CD4-positive, alpha-beta T cell treated with Interferon gamma for 1 hour (primary cell): ENCODE data around the gene PLEK2.

Experiments
- DNase-seq: peaks from one replicate; pipeline ENCODE4 v3.0.0-alpha.2; 2020

Gene PLEK2

DNA sequence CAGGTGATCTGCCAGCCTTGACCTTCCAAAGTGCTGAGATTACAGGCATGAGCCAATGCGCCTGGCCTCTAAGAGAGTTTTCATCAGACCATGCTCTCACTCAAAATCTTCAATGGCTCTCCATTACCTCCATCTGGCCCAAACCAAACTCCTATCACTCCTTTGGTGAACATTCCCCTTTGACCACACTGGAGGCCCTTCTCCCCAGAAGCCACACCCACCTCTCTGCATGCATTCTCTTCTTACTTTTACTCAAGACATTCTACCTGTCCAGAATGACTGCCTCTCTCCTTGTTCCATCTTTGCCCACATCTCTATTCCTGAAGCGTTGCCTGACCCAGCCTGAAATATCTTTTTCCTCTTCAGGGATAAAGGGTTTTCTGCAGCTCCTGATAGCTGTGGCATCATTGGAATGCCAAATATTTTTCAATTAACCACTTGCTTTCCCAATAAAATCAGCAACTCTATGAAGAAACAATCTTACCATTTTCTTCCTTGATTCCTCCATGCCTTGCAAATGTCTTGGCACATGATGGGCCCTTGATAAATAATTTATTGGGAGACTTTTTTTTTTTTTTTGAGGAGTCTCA, 15.5 kb downstream of the PLEK2 start:
- DNase-seq = no peak

DNA sequence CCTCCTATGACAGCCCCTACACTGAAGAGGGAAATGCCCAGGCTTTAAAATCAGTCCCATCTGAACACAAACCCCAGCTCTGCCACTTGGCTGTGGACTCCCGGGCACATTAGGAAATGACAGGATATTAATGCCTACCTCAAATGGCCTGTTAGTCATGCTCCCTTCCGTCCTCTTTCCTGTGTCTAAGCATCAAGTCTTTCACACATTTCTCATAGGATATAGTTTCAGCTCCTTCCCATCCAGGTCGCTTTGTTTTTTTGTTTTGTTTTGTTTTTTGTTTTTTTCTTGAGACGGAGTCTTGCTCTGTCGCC, 16.1 kb downstream of the PLEK2 start:
- DNase-seq = no peak

DNA sequence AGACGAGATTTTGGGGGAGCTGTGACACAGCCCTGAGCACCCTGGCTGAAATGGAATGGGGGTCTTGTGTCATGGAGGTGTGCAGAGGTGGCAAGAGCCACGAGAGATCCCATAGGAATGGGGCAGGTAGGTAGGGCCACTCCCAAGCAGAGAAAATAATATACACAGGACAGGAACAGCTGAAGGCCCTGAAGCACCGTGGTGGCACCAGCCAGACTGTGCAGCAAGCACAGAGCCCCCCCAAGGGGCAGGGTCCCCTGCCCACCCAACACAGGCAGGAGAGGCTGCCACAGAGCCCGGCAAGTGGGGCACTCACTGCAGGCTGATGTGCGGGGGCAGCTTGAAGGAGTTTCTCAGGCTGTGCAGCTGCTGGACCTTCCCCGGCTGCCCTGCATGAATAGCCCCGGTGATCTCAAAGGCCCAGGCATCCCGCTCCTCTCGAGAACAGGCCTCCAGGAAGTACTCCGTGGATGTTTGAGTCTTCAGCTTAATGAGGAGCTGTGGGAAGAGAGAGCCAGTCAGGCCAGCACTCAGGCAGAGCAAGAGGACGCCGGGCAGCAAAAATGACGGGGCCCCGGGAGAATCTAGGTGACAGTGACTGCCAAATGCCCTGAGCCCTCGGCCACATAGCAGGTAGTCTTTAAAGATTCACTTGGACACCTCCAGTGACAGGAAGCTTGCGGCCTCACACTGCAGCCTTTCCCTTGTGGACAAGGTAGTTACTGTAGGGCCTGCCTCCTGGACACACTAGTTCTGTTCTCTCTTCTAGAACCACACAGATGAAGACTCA, 16.7 kb downstream of the PLEK2 start:
- DNase-seq = no peak

DNA sequence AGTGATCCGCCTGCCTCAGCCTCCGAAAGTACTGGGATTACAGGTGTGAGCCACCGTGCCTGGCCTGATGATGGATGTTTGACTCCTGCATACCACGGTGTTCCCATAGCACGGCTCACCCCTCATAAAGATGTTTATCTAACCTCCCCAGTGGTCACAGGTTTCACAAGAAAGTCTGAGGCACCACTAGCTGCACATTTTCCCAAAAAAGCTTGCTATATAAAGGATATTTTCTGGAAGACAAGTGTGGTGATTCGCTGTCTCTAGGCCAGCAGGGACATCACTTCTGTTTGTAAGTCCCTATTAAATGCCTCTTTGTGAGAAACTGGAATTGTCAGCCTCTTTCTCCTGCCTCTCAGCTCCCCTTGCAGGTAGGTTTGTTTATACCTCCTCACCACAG, 18.3 kb downstream of the PLEK2 start:
- DNase-seq = no peak

DNA sequence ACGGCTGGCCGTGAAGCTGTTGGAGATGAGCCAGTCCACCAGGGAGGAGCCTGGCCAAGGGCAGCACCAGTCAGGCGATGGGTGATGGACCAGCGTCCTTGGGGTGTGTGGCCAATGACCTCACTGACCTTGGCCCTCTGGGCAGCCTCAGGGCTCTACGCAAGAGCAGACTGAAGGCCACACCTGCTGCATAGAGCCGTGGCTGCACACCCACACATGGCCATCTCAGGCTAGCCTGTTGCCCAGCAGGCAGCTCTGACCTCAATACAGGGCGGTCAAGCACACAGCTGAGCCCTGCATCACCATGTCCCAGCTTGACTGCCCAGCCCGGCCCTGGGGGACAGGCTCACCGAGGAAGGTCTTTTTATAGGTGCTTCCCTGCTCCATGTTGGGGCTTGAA, 19.2 kb downstream of the PLEK2 start:
- DNase-seq = no peak

DNA sequence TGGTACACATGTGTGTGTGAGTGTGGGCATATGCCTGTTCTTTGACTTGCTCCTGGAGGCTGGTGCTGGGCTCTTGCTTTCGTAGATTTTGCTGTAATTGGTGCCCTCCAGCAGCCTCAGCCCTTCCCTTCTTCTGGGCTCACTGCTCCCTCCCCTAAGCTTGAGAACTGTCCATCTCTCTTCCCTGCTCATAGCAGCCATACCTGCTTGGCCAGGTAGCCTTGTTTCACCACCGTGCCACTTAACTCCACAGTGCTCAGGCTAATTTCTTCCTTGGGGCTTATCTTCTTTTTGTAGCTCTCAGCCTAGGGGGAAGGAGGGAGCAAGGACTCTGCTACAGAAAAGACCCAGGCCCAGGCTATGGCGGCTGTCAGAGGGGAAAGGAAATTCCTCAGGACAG, 19.8 kb downstream of the PLEK2 start:
- DNase-seq = no peak

DNA sequence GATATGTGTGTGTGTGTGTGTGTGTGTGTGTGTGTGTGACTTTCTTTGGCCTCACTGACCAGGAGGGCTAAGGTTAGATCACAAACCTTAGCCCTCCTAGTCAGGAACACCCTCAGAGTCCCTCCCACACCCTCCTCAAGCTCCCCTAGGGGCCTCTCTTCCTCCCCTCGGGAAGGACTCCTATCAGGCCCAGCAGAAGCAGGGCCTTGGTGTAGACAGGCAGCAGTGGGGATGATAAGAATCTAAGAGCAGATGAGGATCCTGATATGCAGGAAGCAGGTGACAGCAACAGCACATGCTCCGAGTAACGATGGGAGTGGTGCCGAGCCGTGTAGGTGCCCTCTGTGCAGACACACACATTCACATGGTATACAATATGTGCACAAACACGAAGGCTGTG, 20.7 kb downstream of the PLEK2 start:
- no peak for DNase-seq

DNA sequence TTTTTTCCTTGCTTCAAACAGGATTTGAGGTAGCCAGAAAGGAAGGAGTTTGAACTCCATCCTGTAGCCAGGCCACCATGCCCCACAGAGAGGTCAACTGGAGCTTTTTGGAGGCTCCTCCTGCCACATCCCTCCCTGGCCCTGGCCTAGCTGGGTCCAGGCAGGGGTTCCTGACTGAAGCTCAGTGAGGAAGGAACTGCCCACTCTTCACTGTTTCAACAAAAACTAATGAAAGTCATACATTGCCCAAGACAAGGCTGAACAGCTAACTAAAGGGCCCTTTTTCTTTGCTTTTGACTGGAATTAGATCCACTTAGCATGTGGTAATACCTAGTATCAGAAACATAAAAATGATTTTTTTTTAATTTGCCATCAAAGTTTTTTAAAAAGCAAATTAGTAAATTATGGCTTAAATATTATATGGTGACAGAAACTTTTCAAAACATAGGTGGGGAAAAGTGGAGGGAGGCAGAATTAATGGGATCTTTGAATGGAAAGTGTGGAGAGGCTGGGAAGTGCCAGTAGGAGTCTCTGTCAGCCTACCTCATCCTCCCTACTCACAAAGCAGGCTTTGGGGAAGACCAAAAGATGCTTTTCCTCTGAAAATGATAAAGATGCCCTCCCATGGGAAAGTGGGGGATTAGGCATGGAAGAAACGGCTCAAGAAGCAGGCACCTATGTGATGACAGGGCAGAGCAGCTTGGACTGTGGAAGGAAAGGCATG, 22.0 kb downstream of the PLEK2 start:
- no peak for DNase-seq

DNA sequence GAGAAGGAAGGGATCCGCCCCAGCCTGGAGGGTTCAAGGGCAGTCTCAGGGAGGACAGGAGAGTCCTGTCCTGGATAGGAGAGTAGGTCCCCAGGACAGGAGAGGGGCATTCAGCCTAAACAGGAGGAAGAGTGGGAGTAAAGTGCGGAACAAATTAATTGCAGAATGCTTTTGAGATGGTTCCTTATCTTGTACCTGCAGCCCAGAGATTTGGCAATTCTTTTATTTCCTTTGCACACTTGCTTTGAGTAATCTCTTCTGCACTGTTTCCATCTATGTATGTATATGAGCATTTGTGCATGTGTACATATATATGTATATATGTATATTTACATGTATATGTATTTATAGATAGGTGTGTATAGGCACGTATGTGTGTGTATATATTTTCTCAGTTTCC, 22.7 kb downstream of the PLEK2 start:
- no peak for DNase-seq

DNA sequence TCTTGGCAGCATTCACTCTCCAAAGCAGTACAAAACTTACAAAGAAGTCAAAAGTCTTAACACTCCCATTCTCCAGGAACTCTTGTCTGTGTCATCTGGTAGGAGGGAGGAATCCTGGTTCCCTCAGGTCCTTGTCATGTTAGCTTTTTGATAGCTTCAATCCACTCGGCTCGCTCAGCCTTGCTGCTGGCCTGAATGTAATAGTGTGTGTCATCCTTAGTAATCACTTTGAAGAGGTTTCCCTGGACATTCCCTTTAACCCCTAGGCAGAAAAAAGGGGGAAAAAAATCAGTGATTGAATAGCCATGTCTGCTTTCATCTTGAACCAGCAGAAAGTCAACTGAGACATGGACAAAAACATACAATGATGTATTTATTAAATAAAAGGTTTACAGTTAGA, 24.8 kb downstream of the PLEK2 start:
- DNase-seq = no peak

DNA sequence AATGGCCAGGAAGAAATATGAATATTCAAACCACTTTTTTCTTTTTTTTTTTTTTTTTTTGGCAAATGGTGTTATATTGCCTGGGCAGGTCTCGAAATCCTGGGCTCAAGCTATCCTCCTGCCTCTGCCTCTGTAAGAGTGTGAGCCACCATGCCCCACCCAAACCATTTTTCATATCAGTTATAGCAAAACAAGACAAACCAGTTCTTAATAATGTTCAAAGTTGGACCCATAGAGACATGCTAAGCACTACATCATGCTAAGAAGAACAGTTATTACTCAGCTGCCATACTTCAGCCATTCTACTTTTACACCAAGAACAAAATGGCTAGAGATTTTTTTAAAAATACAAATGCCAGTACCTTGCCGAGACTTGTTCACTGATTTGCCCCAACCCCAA, 26.3 kb downstream of the PLEK2 start:
- no peak for DNase-seq

DNA sequence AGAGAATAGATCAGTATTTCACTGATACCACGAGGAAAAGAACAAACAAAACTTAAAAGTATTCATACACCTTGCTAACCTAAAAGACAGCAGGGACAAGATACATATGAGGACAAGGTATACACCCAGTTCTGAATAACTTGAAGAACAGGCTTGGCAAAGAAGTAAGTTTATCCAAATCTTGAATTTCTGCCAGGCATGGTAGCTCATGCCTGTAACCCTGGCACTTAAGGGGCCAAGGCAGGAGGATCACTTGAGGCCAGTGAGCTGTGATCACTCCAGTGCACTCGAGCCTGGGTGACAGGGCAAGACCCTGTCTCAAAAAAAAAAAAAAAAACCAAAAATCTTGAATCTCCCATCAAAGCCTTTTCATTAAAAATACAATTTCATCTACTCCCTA, 26.8 kb downstream of the PLEK2 start:
- no peak for DNase-seq

DNA sequence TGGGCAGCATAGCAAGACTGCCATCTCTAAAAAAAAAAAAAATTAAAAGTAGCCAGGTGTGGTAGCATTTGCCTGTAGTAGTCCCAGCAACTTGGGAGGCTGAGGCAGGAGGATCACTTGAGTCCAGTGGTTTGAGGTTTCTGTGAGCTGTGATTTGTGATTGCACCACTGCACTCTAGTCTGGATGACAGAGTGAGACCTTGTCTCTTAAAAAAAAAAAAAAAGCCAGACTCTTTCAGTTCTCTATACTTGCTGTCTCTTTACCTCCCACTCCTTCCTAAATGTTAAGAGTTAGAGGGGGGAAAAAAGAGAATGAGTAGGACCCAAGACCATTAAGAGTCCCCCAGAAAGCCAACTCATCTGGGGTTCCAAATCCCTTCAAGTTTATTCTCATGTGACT, 34.0 kb downstream of the PLEK2 start:
- DNase-seq = no peak

DNA sequence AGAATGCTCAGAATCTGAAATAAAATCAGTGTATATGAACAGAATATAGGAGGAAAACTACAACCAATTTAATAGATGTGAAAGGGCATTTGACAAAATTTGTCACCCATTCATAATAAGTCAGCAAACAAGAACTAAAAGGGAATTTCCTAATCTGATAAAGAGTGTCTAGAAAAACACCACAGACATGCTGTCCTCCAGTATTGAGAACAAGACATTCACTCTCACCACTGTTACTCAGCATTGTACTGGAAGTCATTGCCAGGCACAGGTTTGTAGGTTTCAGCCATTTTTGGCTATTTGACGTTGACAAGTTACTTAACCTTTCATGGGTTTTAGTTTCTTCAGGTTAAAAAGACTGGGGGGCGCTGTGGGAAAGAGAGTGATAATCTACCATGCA, 38.6 kb downstream of the PLEK2 start:
- DNase-seq = no peak

DNA sequence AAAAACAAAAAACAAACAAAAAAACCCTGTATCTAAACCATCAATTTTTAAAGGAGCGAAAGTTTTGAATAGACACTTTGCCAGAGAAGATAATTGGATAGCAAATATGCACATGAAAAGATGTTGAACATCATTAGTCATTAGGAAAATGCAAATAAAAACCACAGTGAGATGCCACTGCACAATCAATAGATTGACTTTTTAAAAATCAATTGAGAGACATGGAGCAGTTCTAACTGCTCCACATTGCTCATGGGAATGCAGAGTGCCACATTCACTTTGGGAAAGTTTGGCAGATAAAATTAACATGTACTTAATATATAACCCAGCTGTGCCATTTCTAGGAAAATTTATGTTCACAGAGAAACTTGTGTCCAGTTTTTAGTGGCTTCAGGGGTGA, 39.1 kb downstream of the PLEK2 start:
- DNase-seq = no peak

DNA sequence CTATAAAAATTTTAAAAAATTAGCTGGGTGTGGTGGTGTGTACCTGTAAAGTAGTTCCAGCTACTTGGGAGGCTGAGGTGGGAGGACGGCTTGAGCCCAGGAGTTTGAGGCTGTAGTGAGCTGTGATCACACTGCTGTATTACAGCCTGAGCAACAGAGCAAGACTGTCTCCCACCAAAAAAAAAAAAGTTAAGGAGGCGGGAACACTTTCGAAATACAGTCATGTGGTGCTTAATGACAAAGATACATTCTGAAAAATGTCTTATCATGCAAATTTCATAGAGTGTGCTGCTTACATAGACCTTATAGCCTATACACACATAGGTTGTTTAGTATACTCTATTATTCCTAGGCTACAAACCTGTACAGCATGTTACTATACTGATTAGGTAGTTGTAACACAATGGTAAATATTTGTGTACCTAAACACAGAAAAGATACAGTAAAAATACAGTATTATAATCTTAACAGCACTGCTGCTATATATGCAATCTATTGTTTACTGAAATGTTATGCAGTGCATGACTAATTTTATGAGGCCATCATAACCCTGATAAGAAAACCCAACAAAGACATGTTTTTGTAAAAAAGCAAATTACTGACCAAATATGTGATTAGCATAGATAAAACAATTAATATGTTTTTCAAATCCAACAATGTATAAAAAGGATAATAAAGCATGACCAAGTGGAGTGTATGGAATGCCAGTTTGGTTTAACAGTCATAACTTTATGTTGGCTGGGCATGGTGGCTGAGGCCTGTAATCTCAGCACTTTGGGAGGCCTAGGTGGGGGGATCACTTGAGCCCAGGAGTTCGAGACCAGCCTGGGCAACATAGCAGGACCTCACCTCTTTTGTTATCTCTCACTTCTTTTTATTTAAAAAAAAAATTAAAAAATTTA, 40.5 kb downstream of the PLEK2 start:
- DNase-seq = no peak

DNA sequence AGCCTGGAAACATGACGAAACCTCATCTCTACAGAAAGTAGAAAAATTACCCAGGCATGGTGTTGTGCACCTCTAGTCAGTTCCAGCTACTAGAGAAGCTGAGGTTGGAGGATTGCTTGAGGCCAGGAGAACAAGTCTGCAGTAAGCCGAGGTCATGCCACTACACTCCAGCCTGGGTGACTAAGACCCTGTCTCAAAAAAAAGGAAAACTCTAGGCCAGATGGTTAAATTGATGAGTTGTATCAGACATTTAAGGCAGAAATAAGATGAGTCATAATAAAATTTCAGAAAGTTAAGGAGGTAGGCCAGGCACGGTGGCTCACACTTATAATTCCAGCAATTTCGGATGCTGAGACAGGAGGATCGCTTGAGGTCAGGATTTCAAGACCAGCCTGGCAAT, 41.1 kb downstream of the PLEK2 start:
- no peak for DNase-seq

DNA sequence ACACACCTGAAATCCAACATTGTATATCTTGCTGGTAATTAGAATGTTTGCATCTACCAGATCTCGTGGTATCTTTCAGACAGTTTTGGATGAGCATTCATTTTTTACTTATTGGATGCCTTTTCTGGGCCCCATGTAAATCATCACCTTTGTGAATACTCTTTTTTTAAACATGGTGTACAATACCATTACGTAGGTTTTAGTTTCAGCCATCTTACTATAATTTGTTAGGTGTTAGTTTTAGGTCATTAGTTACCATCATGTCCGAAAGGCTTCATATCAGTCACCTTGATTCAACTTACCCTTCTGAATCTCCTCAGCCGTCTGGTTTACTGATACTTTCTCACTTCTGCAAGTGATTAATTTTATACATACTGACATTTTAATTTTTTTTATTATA, 46.5 kb downstream of the PLEK2 start:
- no peak for DNase-seq

DNA sequence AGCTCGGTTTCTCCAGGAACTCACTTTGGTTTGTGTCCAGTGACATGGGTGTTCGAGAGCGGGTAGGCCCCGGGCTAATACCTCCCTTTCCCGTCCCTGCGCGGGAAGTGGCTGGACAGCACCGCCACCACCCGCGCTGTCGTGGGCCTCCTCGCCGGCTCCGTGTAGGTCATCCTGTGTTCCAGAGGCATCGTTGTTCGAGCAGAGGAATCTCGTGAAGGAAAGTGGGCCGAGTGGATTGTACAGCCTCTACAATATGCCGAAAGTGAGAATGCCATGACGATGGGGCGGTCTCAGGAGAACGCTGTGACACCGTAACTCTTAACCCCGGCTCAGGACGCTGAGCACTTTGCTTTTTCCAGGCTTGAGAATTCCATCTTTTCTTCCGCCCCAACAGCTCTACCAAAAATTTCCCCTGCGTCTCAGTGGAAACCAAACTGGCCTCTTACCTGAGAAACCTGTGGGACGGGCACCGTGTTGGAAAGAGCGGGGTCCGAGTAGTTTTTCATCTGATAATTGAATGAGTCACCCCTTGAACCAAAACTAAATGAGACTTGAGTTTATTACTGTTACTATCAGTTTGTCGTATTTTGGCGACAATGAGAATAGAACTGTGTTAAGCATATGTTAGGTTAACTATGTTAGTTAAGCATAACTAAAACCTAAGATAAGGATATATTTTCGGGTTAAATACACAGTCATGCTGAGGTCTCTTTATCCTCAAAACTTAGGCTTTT, 51.3 kb downstream of the PLEK2 start:
- no peak for DNase-seq

DNA sequence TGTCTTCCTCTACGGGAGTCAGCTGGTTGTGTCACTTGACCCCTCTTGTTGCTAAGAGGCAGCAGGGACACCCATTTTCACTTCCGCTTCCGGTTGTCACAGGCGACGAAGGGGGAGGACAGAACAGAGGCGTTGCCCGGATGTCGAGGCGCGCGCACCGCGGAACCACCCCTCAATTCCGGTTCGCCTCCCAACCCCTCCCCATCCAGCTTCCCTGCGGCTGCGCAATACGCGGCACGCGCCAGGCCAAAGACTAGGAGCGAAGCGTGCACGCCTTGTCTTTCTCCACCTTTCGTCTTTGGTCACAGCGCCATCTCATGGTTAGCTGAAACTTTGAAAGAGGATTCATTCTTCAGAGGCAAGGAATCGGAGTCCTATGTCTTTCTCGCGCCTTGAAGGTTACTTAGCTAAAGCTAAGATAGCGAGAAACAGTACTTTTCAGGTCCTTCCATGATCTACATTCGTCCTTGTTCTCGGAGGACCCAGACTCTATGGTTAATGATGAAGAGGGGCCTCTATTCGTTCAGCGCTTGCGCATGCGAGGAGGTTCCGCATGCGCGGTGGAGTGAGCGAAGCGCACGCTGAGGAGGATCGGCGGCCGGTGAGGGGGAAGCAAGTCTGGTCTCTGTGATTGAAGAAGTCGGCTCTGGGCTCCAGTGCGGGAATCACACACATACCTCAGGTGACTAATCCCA, 52.0 kb downstream of the PLEK2 start, which contains the start of the genes ATP6V1D and EIF2S1:
Gene ATP6V1D, minus strand, starts transcription at position 30 of the 695 bp plus-strand sequence. CDS start 106 bp downstream, outside the sequence.
Gene EIF2S1, plus strand, starts transcription at position 554 of the 695 bp plus-strand sequence. CDS start 4,440 bp downstream, outside the sequence.
- DNase-seq = peak; percentile 99

DNA sequence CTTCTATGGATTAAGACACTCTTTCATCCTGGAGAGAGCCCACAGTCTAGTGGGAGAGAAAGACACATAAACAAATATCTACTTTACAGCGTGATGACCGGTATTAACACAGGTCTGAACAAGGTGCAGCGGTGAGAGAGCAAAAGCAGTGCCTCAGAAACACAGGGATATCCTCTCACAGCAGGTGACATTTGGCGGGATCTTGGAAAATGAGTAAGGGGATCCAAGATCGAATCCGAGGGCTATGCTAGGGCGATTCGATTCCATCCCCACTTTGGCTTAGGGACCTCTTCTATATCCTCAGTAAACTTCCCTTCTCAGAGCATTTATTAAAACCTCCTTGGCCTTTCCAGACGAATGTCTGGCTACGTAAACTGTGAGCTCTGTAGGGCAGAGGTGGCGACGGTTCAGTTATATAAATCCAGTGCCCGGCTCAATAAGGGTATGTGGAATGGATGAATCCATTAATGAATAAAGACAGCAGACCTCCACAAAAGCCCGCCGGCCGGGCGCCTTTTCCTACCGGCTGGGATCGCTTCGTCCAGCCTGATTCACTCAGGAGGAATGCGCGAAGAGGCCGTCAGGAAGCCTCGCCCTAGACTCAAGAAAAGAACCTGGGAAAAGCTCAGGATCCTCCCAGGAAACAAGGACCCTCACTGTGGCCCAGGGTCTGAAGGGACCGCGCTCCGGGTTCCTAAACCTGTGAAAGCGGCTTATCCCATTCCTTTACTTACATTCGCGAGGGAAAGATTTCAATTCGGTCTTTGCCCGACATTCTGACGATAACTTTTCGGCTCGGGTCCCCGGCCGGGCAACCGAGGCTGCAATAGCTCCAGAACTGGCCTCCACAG, 52.8 kb downstream of the PLEK2 start:
- DNase-seq = no peak
